Inflammatory macrophage (primary cell): ENCODE data around the gene SERPINB3.
"Not testable (repeated sequence)": the region's sequence is repeated elsewhere in the genome, so short reads cannot be mapped to it uniquely, and the experiment has no call there.

Experiments
- DNase-seq, 2 donors: peaks; one replicate each; pipeline ENCODE4 v3.0.0-alpha.2; 2020 to 2022

Gene SERPINB3

GRCh38 chr18:63644694-63645093 is 17.0 kb downstream of the SERPINB3 start:
- DNase-seq = not testable (repeated sequence)

GRCh38 chr18:63644142-63644541 is 17.6 kb downstream of the SERPINB3 start, which contains the start of gene SERPINB4:
TSS of gene SERPINB4 (minus strand) at chr18:63644256. CDS start at chr18:63643577, 679 bp downstream.
- not testable (repeated sequence) for DNase-seq

- not testable (repeated sequence) for DNase-seq
These were observed 18.9 kb downstream of the SERPINB3 start for GRCh38 chr18:63642668-63643356.

- not testable (repeated sequence) for DNase-seq
These were observed 20.5 kb downstream of the SERPINB3 start for GRCh38 chr18:63641157-63641680.

GRCh38 chr18:63637703-63638102 is 24.0 kb downstream of the SERPINB3 start:
- no peak for DNase-seq

- DNase-seq = no peak
These were observed 33.9 kb downstream of the SERPINB3 start for GRCh38 chr18:63627819-63628218.

GRCh38 chr18:63626431-63626830 is 35.3 kb downstream of the SERPINB3 start:
- DNase-seq = no peak

GRCh38 chr18:63624863-63625262 is 36.8 kb downstream of the SERPINB3 start:
- no peak for DNase-seq

GRCh38 chr18:63619661-63620060 is 42.0 kb downstream of the SERPINB3 start:
- no peak for DNase-seq

- no peak for DNase-seq
These were observed 43.8 kb downstream of the SERPINB3 start for GRCh38 chr18:63617915-63618234.

- DNase-seq = no peak
These were observed 44.4 kb downstream of the SERPINB3 start for GRCh38 chr18:63617049-63617914.

- DNase-seq = no peak
These were observed 48.3 kb downstream of the SERPINB3 start for GRCh38 chr18:63613420-63613819.

GRCh38 chr18:63606526-63606925 is 55.2 kb downstream of the SERPINB3 start:
- DNase-seq = no peak
